ENCODE data around the gene GPHA2. TPM values are rescaled to one million over a fixed set of nuclear protein-coding genes. Genes with fewer than 3 reads are reported as not detected.

The GPHA2 gene
- total and polyA plus RNA-seq, 10 of the 15 experiments (the other 5 are each of a cell fraction or from before 2014, with no cell fraction given) = not detected

GRCh38 chr11:64923944-64924909 is 11.5 kb downstream of the GPHA2 start, which contains the start of gene PPP2R5B (continued):
- TF ChIP-seq E2F8 (IDR thresholded peaks at IDR 0.05; ENCODE audit: low read depth, partially characterized antibody) = no peak
- no peak for TF ChIP-seq KLF5 (IDR thresholded peaks at IDR 0.05; ENCODE audit: partially characterized antibody)
- TF ChIP-seq MXI1 (IDR thresholded peaks at IDR 0.05; ENCODE audit: low read depth, low read length) = peak; percentile 86
- TF ChIP-seq ZNF207 (IDR thresholded peaks at IDR 0.05; ENCODE audit: borderline replicate concordance) = no peak; the same call in 1 of the 2 replicates
- no peak for TF ChIP-seq SMC3 (IDR thresholded peaks at IDR 0.05; ENCODE audit: borderline replicate concordance, low read length)
- peak; percentile 98 for TF ChIP-seq ATF7 (IDR thresholded peaks at IDR 0.05; ENCODE audit: low read depth)
- TF ChIP-seq SMARCA5 (IDR thresholded peaks at IDR 0.05) = 0 out of 2 replicates have a peak, but pooled peaks have one; percentile 25
- TF ChIP-seq, protein P1, sequence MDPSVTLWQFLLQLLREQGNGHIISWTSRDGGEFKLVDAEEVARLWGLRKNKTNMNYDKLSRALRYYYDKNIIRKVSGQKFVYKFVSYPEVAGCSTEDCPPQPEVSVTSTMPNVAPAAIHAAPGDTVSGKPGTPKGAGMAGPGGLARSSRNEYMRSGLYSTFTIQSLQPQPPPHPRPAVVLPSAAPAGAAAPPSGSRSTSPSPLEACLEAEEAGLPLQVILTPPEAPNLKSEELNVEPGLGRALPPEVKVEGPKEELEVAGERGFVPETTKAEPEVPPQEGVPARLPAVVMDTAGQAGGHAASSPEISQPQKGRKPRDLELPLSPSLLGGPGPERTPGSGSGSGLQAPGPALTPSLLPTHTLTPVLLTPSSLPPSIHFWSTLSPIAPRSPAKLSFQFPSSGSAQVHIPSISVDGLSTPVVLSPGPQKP (IDR thresholded peaks at IDR 0.05; ENCODE audit: low read depth, low read length) = peak; percentile 46; the same call in 1 of the 2 replicates
- 0 out of 2 replicates have a peak, but pooled peaks have one; percentile 5 for TF ChIP-seq IRF4 (IDR thresholded peaks at IDR 0.05; ENCODE audit: low read depth, low read length)
- no peak for TF ChIP-seq CBX3 (IDR thresholded peaks at IDR 0.05; ENCODE audit: borderline replicate concordance, low read depth)
- TF ChIP-seq, protein P2, sequence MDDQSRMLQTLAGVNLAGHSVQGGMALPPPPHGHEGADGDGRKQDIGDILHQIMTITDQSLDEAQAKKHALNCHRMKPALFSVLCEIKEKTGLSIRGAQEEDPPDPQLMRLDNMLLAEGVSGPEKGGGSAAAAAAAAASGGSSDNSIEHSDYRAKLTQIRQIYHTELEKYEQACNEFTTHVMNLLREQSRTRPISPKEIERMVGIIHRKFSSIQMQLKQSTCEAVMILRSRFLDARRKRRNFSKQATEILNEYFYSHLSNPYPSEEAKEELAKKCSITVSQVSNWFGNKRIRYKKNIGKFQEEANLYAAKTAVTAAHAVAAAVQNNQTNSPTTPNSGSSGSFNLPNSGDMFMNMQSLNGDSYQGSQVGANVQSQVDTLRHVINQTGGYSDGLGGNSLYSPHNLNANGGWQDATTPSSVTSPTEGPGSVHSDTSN (IDR thresholded peaks at IDR 0.05; ENCODE audit: insufficient replicate concordance, low read depth, low read length) = peak; percentile 24
- peak; percentile 44 for TF ChIP-seq JUNB (IDR thresholded peaks at IDR 0.05)
- peak; percentile 73; the same call in 1 of the 2 replicates for TF ChIP-seq JUND (IDR thresholded peaks at IDR 0.05; ENCODE audit: low read depth, low read length)
- TF ChIP-seq HCFC1 (IDR thresholded peaks at IDR 0.05; ENCODE audit: low read length) = peak; percentile 89
- no peak for TF ChIP-seq CBFB (IDR thresholded peaks at IDR 0.05; ENCODE audit: low read depth)
- peak in 1 of 2 experiments; percentile 27; a peak in 1 of 4 replicates for TF ChIP-seq EP300 (IDR thresholded peaks at IDR 0.05; ENCODE audit: borderline replicate concordance in 1 of 2, control insufficient read depth in 1 of 2, low read depth in 2 of 2, low read length in 2 of 2)
- peak; percentile 72; the same call in 1 of the 2 replicates for TF ChIP-seq RB1 (IDR thresholded peaks at IDR 0.05; ENCODE audit: borderline replicate concordance)
- TF ChIP-seq POLR2AphosphoS2 (IDR thresholded peaks at IDR 0.05; ENCODE audit: low read depth, low read length) = 0 out of 2 replicates have a peak, but pooled peaks have one; percentile 18
- TF ChIP-seq CHD4 (IDR thresholded peaks at IDR 0.05) = no peak
- TF ChIP-seq USF2 (IDR thresholded peaks at IDR 0.05; ENCODE audit: borderline replicate concordance, low read depth, low read length) = no peak
- no peak for TF ChIP-seq EGR1 (IDR thresholded peaks at IDR 0.05; ENCODE audit: borderline replicate concordance in 1 of 2, low read depth in 2 of 2, low read length in 2 of 2)
- peak; percentile 81 for TF ChIP-seq LARP7 (IDR thresholded peaks at IDR 0.05)
- TF ChIP-seq GABPA (IDR thresholded peaks at IDR 0.05; ENCODE audit: low read depth) = peak; percentile 76

Measured in GM12878 (cell line).